Activated CD4-positive, alpha-beta T cell treated with anti-CD3 and anti-CD28 coated beads, Interleukin-2, amount 50 U/mL, for 48 hours (primary cell): ENCODE data around the gene SMAD5.

Experiments
- DNase-seq, 2 experiments: peaks; one replicate each; pipeline ENCODE4 v3.0.0-alpha.2; 2020

The SMAD5 gene

GRCh38 chr5:136115183-136115865 lies 17.3 kb upstream of the SMAD5 start:
- DNase-seq: no peak

DNA sequence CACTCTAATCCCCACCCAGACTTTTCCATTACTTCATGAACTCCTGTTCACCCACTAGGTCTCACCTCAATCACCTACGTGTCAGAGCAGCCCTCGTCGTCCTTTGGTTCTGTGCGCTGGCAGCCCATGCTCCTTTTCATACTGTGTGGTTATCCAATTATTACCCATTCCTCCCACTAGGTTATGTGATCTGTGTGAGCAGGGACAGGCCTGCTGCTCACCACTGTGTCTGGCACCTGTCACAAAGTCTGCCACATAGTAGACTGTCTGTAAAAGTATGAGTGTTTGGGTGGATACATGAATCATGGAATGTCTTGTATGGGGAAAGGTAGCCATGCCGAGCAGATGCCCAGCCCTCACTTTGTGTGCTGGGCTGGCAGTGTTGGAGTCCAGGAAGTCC lies 12.1 kb upstream of the SMAD5 start:
- no peak for DNase-seq

DNA sequence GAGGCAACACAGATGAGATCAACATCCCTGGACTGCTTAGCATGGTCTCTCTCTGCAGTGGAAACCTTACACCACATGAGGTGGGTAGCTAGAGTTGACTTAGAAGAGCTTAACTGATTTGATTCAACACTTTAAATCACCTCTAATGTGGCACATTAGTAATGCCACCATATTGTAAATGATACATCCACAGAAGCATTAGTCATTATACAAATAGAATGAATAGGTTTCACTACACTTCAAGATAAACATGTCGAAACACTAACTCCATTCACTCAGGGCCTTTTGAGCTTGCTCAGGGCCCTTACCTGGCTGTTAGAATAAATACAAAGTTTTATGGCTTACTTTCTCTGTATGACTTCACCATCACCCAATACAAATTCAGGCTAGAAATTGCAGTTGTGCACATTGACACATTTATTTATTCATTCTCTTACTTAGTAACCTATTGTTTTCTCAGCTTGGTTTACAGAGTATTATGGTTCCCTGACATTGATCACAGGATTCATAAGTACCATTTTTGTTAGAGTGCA lies 9.3 kb upstream of the SMAD5 start:
- DNase-seq: no peak

- no peak for DNase-seq
These were observed 5.1 kb upstream of the SMAD5 start for GRCh38 chr5:136127560-136127959.

GRCh38 chr5:136128481-136128880 lies 4.2 kb upstream of the SMAD5 start:
- no peak for DNase-seq

DNA sequence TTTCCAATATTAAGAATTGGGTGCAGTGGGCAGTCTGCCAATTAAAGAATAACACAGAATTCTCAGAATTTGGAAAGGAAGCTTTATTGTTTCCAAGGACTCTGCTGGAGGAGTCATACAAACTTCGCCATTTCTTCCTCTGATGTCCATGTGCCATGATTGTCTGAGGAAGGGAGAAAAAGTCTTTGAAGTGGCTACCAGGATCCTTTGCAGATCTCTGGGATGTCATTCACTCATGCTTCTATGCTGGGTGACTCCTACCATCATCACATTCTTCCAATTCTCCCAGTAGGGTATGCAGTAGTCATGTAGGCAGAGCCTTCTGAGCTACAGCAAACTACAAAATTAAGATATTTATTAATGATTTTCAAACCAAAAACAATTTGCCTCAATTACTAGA lies 3.2 kb upstream of the SMAD5 start:
- DNase-seq: no peak

DNA sequence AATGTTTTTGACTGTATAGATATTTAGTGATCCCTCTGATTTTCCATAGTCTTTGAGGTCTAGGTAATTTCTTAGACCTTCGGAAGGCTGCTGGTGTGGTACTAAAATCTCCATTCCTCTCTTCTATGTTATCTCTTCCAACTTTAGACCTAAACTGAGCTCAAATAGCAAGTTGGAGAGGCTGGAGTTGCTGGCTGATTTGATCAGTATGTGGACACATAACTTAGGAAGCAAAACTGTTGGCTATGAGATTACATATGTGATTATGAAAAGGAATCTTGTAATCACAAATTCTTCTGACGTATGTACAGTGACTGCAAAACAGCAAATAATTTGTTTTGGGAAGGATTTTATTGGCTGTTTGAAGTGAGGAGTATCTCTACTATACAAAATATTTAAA lies 2.1 kb upstream of the SMAD5 start:
- DNase-seq: no peak

DNA sequence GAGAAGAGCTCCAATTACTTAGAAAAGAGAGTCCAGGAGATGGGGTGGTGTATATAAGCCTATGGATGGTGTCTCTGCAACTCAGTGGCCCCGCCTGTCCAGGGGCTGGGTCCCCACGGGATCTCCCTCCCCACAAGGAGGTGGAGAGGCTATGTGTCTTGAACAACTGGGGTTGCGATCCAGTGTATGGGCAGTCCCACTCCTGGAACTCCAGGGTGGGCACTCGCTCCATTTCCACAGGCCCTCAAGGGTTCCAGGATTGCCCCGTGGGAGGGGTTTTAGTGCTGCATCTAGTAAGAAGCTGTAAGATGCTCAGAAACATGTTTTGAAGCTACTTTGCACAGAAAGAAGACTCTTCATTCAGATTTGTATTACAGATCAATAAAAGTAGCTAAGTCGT lies 558 bp upstream of the SMAD5 start:
- peak in 1 of 2 experiments; percentile 4 for DNase-seq

DNA sequence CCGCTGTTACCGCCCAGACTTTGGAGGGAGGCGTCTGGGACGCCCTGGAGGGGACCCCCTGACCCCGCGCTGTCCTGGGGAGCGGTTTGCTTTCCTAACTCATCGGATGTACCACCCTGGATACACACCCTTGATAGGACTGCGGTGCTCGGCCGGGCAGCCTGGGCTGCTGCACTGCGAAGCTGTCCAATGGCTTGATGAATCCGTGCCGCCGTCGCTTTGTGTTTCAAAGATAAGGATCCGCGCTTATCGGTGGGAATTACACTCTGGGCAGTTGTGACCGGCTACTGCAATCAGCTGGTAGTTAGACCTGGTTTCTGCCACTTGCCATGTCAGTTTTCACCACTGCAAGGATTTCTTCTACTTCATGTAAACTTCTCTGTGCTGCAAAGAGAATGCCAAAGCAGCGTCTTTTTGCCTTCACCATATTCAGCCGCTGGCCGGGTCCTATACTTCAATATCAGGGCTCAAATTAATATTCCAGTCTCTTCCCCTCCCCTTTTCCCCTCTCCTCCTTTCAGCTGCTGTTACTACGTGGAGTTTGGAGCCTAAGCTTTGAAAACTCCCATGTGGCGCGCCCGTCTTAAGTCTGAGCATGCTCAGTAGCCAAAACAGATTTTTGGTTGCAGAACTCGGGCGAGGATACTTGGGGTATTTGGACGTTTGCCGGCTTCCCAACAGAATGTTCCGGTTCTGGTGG lies 727 bp downstream of the SMAD5 start:
- DNase-seq: peak; percentile 12 to 28

DNA sequence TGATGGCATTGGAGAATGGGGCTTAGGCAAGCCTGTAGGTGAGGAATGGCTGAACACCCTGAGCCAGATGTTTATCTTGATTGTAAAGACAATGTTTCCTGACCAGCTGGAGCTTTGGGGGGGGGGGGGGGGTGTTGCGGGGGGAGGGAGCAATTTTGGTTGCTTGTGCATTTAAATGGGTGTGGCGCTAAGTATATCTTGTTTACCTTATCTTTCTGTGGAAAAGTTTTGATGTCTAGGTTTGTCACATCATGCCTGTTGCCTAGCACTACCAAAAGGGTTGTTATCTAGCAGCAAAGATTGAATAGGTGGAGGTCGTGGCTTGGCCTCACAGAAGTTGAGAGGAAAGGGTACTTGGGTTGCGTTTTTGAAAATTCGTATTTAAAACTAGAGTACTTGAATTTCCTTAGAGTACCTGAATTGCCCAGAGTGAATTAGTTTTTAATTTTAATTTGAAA lies 1.3 kb downstream of the SMAD5 start:
- DNase-seq: no peak

GRCh38 chr5:136134653-136135052 lies 2.0 kb downstream of the SMAD5 start:
- DNase-seq: no peak

DNA sequence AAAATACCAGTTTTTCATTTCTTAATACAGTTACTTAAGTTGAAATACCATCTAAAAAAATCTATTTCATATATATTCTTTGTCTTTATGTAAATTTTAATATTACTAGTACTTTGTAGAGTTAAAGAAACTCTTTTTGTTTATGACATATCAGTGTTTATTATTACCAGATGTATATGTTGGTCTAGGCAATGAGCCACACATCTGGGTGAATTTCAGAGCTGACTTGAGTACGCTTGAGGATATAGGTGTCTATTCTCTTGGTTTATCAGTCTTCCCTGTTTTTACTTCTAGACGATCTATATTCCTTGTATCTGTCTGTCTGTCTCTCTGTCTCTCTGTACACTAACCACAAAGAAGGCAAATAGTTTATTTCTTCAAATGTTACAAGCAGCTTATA lies 2.9 kb downstream of the SMAD5 start:
- DNase-seq: no peak

DNA sequence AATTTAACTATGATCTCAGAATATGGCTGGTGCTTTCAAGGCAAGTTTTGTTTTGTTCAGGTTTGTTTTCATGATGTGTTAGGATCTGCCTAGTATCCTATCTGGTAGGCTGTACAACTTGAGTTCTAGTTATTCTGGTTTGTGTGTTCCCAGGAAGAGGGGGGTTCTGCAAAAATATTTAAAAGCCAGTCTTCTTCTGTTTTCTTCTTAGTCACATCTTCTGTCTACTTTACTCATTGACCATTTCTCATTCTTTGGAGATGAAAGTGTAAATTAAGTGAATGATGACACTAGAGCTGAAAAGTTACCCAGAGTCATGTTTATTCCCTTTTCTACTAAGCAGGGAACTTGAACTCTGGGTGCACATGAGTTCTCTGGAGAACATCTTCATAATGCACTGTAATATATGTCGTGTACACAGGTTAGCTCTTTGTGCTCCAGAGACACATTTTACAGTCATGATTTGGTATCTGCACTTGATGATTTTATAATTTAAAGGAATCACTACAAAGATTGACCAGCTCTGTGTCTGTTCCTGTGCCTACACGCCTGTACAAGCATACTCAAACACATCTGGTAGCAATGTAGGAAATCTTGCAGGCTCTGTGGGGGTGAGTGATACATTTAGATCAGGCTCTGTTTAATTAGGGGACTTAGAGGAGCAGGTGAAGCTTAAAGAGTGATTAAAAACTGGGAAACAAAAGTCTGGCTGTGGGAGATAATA lies 5.0 kb downstream of the SMAD5 start:
- no peak for DNase-seq

- no peak for DNase-seq
These were observed 8.9 kb downstream of the SMAD5 start for GRCh38 chr5:136141561-136141960.

DNA sequence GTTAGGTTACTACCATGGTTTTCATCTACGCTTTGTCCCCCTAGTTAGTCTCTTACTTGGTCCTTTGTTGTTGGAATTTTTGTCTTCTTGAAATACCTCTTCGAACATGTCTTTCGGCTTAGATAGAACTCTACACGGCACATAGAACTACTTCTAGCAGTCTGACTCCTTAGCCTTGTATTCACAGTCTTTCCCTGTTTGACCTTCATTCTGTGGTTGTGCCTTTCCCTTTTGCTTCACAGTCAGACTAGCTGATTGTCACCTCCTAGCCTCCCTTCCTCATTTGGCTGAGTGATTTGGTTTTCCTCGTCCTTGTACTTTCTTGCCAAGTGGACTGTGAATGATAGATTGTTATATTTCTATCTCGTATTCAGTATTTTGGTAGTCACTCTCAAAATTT lies 10.7 kb downstream of the SMAD5 start:
- no peak for DNase-seq

- no peak for DNase-seq
These were observed 11.1 kb downstream of the SMAD5 start for GRCh38 chr5:136143763-136144162.

- DNase-seq: no peak
These were observed 12.4 kb downstream of the SMAD5 start for GRCh38 chr5:136145030-136145429.

DNA sequence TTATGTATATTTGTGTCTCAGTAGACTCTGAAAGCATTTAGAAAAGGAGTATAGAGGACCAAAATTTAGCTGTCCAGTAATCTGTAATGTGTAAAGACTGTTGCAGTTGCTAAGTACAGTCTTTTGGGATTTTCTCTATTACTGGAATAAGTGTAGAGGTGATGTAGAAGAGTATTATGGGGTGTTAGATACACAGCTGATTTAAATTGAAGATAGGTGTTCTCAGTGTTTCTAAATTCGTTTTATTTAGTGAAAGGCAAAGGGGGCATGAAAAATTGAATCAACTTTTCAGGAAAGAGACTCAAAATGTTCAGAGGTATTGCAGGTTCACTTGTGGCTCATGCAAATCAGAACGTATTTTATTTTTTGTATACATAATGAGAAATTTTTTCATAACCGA lies 13.6 kb downstream of the SMAD5 start:
- DNase-seq: no peak

DNA sequence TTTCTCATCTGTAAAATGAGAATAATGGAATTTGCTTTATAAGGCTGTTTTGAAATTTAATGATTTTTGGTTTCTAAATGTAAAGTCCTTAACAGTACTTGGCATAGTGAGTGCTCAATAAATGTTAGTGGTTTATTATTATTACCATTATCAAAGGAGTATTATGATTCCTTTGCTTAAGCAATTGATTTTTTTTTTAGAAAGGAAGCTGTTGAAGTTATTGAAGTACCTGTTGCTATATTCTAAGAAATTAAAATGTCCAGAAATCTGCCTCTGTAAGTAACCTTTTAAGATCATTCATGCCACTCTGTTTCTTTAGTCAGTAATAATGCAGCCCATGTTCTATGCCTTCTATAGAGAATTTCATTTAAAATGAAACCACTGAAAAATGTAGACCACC lies 15.0 kb downstream of the SMAD5 start:
- no peak for DNase-seq

GRCh38 chr5:136149891-136150290 lies 17.2 kb downstream of the SMAD5 start:
- no peak for DNase-seq

GRCh38 chr5:136153581-136154236 lies 21.1 kb downstream of the SMAD5 start:
- DNase-seq: no peak

GRCh38 chr5:136155078-136155477 lies 22.4 kb downstream of the SMAD5 start:
- DNase-seq: no peak

DNA sequence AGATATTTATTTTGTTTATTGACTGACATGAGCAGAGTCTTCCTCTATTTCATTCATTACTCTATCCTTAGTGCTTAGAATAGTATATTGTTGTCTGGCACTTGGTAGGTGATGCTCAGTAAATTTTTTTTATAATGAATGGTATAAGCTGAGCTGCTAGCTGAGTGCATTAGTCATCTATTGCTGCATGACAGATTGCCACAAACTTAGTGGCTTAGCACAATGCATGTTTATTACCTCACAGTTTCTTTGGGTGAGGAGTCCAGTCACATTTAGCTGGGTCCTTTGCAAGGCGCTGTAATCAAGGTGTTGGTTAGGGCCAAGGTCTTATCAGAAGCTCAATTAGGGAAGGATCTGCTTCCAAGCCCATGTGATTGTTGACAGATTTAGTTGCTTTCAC lies 23.1 kb downstream of the SMAD5 start:
- DNase-seq: no peak
